Measurements from ENCODE around the gene ATG9A. TPM values are rescaled to one million over a fixed set of nuclear protein-coding genes. Genes with fewer than 3 reads are reported as not detected.

The ATG9A gene
- total RNA-seq, 1 donor from 2014 or later: 135 TPM

DNA sequence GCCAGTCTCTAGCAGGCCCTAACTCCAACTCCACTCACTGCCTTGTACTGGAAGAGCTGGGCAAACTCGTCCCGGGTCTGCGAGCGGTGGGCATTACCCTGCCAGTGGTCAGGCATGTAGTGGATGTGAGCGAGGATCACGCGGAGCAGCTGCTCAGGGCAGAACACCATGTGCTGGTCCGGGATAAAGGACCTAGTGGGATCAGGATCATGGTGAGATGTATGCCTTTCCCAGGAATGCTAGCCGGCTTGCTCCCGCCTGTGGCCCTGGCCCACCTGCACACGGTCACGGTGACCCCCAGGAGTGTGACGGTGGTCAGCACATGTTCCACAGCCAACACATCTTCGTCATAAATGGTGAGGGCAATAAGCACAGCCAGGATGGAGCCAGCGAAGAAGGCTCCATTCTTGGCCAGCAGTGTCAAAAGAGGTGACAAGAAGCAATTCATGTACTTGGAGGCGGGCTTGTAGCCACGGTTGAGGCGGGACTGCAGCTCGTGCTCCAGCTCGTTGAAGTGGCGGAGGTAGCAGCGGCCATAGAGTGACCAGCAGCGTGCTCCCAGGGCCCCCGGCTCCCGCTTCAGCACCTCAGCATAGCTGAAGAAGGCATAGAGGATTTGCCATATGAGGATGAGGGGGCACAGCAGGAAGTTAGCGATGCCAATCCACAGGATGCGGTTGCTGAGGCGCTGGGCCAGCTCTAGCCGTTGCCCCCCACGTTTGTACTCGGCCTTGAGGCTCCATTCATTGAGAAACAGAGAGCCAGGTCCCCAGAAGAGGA, 5.4 kb downstream of the ATG9A start:
- DNase-seq (ENCODE audit: low spot score in 2 of 2): no peak
- Histone ChIP-seq H3K4me3 (no peak overlapping the region), H3K9me3 (no peaks in the 10 kb centered on the region), H3K27me3 (no peaks in the 10 kb centered on the region), H3K36me3 (peaks cover 61 to 68% of the 10 kb centered on the region in 2 donors), H3K27ac (no peak overlapping the region), H3K4me1 (peaks cover 11 to 24% of the 10 kb centered on the region in 2 donors)
- TF ChIP-seq, protein P1, sequence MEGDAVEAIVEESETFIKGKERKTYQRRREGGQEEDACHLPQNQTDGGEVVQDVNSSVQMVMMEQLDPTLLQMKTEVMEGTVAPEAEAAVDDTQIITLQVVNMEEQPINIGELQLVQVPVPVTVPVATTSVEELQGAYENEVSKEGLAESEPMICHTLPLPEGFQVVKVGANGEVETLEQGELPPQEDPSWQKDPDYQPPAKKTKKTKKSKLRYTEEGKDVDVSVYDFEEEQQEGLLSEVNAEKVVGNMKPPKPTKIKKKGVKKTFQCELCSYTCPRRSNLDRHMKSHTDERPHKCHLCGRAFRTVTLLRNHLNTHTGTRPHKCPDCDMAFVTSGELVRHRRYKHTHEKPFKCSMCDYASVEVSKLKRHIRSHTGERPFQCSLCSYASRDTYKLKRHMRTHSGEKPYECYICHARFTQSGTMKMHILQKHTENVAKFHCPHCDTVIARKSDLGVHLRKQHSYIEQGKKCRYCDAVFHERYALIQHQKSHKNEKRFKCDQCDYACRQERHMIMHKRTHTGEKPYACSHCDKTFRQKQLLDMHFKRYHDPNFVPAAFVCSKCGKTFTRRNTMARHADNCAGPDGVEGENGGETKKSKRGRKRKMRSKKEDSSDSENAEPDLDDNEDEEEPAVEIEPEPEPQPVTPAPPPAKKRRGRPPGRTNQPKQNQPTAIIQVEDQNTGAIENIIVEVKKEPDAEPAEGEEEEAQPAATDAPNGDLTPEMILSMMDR (IDR thresholded peaks at IDR 0.05): no peak
- intact Hi-C loops (cut with DNase I): no loop called here

- TF ChIP-seq, protein P1 (IDR thresholded peaks at IDR 0.05): no peak
- no peak overlapping the region for H3K4me3 ChIP-seq
- peaks cover 12 to 23% of the 10 kb centered on the region in 2 donors for H3K4me1 ChIP-seq
- no peak for DNase-seq (ENCODE audit: low spot score in 2 of 2)
- intact Hi-C loops (cut with DNase I): no loop called here
- no peak overlapping the region for H3K27ac ChIP-seq
- no peaks in the 10 kb centered on the region for H3K9me3 ChIP-seq
- H3K27me3 ChIP-seq: no peaks in the 10 kb centered on the region
- peaks cover 61 to 68% of the 10 kb centered on the region in 2 donors for H3K36me3 ChIP-seq
Measured at GRCh38 chr2:219221957-219222518, 7.4 kb downstream of the ATG9A start.

- Histone ChIP-seq H3K4me3 (no peak overlapping the region), H3K4me1 (peaks cover 12 to 31% of the 10 kb centered on the region in 2 donors), H3K27me3 (no peaks in the 10 kb centered on the region), H3K36me3 (peaks cover 63 to 64% of the 10 kb centered on the region in 2 donors), H3K27ac (no peak overlapping the region), H3K9me3 (no peaks in the 10 kb centered on the region)
- no peak for DNase-seq (ENCODE audit: low spot score in 2 of 2)
- intact Hi-C loops (cut with DNase I): no loop called here
- TF ChIP-seq, protein P1 (IDR thresholded peaks at IDR 0.05): no peak
Measured at GRCh38 chr2:219220652-219221402, 8.6 kb downstream of the ATG9A start.

- intact Hi-C loops (cut with DNase I): loop anchor here (1.0 to 10.0 kb wide), 3 partner anchors 9 to 465 kb away; partner anchors contain the start of genes ANKZF1, ATG9A and DNAJB2
- Histone ChIP-seq H3K36me3 (peaks cover 61 to 65% of the 10 kb centered on the region in 2 donors), H3K27me3 (no peaks in the 10 kb centered on the region), H3K27ac (peak overlapping the region; percentile 92 to 95), H3K9me3 (no peaks in the 10 kb centered on the region), H3K4me3 (no peak overlapping the region), H3K4me1 (peaks cover 12 to 31% of the 10 kb centered on the region in 2 donors)
- no peak for DNase-seq (ENCODE audit: low spot score in 2 of 2)
- TF ChIP-seq, protein P1 (IDR thresholded peaks at IDR 0.05): no peak
Measured at GRCh38 chr2:219219784-219220532, 9.5 kb downstream of the ATG9A start.
